GM12864 (cell line): ENCODE measurements around the gene PAH.
A peak's percentile ranks its signal among the peaks of the same experiment; 100 is the strongest.

ENCODE experiments used
- DNase-seq: peaks from one replicate; pipeline ENCODE4 v3.0.0-alpha.2; 2011; ENCODE audit warnings: low read depth
- H3K4me3 ChIP-seq: 2 replicates; pipeline ENCODE4 v1.5.1; 2011; ENCODE audit warnings: mild to moderate bottlenecking, low read depth, low read length, control low read depth
- TF ChIP-seq, protein P1 (sequence below): IDR thresholded peaks from 2 replicates; pipeline ENCODE4 v1.5.1; 2011; ENCODE audit warnings: low read depth, mild to moderate bottlenecking, moderate library complexity, low read length, control low read depth, inconsistent platforms; ENCODE audit errors: missing control alignments

Gene PAH

DNA sequence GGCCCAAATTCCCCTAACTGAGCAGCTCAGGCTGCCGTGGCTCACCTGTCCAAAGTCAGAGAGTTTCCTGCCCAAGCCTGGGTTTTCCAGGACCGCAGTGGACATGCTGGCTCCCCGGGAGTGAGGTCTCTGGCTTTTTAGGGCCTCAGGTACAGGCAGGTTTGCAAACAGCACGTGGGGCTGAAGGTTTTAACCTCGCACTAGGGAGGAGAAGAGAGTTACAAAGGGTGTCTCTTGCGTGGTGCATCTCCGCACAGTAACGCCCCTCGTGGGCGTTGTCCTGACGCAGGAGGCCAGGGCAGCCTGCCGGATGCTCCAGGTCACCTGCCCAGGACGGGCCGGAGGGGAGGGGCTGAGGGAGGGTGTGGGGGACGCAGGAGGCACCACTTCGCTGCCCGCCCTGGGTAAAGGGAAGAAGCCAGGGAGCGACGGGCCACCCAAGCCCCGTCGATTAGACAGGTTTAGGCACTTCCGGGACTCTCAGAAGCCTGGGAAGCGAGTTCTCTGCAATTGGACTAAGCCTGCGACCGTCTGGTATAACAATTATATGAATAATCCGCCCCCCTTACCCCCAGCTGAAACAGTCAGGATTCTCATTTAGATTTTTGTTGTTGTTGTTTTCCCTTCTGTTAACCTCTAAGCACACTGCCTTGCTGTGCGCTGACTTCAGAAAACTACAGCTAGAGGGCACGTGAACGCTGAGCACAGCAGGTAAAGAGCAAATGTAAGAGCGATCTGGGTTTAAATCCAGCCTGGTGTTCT is at the start of gene PAH:
TSS of gene PAH (minus strand) at position 219 of the 762 bp plus-strand sequence. CDS start at position 105, 114 bp downstream.
- DNase-seq: no peak
- TF ChIP-seq, protein P1, sequence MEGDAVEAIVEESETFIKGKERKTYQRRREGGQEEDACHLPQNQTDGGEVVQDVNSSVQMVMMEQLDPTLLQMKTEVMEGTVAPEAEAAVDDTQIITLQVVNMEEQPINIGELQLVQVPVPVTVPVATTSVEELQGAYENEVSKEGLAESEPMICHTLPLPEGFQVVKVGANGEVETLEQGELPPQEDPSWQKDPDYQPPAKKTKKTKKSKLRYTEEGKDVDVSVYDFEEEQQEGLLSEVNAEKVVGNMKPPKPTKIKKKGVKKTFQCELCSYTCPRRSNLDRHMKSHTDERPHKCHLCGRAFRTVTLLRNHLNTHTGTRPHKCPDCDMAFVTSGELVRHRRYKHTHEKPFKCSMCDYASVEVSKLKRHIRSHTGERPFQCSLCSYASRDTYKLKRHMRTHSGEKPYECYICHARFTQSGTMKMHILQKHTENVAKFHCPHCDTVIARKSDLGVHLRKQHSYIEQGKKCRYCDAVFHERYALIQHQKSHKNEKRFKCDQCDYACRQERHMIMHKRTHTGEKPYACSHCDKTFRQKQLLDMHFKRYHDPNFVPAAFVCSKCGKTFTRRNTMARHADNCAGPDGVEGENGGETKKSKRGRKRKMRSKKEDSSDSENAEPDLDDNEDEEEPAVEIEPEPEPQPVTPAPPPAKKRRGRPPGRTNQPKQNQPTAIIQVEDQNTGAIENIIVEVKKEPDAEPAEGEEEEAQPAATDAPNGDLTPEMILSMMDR: peak; percentile 38
- H3K4me3 ChIP-seq: peak within 1 kb of the TSS; percentile 51

DNA sequence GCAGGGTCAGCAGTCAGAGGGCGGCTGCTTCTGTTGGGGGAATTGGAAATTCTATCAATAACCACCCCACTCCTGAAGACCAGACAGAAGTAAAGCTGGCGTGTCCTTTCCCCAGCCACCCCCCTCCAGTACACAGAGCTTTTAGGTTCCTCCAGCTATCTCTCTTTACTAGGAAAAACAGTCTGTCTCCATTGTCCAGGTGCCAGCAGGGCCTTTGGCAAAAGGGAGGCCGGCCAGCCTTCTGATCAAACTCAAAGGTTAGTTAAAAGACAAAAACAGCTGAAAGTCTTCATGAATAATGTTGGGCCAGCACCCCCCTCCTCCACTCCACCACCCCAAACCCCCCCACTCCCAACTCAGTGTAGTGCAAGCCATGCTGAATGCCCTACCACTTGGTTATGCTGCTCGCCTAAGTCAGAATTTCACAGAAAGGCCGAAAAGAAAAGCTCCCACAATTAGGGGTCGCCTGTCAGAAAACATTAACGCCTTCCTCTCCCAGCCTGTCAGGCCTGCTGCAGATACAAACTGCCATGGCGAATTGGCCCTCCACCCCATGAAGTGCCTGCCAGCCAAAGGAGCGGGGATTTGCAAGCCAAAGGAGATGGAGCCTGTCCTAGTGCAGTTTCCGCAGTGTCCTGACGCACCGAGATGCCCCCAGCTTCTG is 49.3 kb upstream of the PAH start:
- TF ChIP-seq, protein P1: no peak
- no peak for DNase-seq

DNA sequence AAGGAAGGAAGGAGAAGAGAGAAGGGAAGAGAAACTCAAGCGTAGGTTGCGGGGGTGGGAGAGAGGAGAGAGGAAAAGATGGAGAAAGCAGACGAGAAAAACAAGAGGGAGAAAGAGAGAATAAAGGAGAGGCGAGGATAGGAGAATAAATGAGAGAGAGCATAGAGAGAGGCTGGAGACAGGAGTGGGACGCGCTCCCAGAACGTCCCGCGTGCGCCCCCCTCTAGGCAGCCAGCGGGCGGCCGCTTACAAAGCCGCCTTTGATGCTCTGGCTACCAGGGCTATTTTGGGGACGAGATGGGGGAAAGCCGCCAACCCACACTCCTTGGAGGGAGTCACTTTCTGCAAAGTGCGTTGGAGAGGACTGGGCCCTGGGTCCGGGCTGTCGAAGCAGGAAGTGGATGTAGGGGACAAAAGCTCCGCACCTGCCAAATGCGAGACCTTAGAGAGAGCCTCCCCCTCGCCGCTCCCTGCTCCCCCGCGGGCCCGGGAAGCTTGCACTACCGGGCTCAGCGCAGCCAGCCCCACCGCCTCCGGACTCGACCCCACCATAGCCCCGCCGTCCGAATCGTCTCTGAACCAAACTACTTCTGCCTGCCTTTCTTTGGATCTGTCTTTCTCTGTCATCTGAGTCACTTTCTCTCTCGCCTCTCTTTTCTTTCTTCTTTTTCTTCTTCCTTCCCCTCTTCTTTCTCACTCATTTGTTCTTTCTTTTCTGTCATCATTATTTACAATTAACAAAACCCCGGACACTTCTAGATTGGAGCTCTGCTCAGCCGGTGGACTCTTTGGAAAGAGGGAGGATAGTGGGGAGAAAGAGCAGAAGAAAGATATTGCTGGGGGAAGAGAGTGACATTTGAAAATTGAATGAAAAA is 48.5 kb upstream of the PAH start:
- no peak for DNase-seq
- TF ChIP-seq, protein P1: no peak
- peak overlapping the region; percentile 13; the same call in 1 of the 2 replicates for H3K4me3 ChIP-seq

More for the DNA sequence above, 49.3 kb upstream of the PAH start:
- H3K4me3 ChIP-seq: no peak overlapping the region

DNA sequence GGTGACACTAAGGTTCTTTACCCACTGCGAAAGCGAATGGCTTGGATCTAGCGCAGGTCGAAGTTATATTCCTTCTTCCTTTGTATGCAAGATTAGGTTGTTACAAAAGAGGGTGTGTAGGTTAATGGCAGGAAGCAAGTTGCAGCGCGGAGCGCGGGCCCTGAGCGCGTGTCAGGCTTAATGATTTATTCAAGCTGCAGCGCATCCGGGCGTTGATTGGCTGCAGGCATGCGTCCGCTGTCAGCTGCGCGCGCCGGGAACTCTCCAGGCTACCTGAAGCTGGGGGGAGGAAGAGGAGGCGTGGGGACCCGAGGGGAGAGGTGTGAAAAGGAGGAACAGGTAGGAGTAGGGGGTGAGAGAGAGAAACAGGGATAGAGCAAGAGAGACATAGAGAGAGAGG is 47.8 kb upstream of the PAH start:
- H3K4me3 ChIP-seq: peak overlapping the region; percentile 13; the same call in 1 of the 2 replicates
- no peak for DNase-seq
- TF ChIP-seq, protein P1: no peak

DNA sequence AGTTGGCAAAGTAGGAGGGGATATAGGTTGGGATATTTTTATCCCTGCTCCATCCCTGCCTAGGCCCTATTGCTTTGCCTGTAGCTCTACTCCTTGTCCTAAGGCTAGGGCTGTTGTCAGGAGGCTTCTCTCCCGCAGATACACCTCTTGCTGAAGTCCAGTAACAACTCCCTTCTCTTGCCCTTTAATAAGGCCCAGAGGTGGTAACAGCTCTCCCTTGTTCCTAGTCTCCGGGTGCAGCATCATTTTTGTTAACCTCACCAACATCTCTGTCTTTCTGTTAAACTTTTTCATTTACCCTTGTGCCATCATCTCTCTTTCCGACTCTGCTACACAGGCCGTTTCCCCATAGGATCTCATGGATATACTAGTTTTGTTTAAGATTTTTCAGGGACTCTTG is 46.8 kb upstream of the PAH start:
- TF ChIP-seq, protein P1: no peak
- H3K4me3 ChIP-seq: no peak overlapping the region
- DNase-seq: no peak

DNA sequence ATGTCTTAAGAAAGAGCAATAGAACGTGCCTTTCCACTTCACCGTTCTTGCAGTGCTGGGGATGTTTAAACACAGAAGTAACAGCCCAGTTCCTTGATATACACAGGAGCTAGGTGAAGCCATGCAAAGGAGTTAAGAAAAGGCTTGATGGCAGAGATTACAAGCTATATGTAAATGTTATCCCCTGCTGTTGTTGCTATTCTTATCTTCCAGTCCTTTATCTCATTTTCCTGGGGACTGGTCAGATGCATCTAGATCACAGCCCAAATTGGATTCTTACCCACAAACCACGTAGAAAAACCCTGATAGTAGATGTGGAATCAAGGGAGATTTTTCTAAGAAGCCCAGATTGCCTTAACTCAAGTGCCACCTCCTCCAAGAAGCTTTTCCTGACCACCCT is 45.9 kb upstream of the PAH start:
- TF ChIP-seq, protein P1: no peak
- no peak overlapping the region for H3K4me3 ChIP-seq
- DNase-seq: no peak
